Measurements from ENCODE around the gene TTC13.

Gene TTC13

GRCh38 chr1:231021540-231022031, 42.9 kb upstream of the TTC13 start:
- TF ChIP-seq, protein P1, sequence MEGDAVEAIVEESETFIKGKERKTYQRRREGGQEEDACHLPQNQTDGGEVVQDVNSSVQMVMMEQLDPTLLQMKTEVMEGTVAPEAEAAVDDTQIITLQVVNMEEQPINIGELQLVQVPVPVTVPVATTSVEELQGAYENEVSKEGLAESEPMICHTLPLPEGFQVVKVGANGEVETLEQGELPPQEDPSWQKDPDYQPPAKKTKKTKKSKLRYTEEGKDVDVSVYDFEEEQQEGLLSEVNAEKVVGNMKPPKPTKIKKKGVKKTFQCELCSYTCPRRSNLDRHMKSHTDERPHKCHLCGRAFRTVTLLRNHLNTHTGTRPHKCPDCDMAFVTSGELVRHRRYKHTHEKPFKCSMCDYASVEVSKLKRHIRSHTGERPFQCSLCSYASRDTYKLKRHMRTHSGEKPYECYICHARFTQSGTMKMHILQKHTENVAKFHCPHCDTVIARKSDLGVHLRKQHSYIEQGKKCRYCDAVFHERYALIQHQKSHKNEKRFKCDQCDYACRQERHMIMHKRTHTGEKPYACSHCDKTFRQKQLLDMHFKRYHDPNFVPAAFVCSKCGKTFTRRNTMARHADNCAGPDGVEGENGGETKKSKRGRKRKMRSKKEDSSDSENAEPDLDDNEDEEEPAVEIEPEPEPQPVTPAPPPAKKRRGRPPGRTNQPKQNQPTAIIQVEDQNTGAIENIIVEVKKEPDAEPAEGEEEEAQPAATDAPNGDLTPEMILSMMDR (IDR thresholded peaks at IDR 0.05; ENCODE audit: low read depth, low read length): no peak
- no peak overlapping the region for H3K4me3 ChIP-seq (ENCODE audit: low read depth, low read length)

DNA sequence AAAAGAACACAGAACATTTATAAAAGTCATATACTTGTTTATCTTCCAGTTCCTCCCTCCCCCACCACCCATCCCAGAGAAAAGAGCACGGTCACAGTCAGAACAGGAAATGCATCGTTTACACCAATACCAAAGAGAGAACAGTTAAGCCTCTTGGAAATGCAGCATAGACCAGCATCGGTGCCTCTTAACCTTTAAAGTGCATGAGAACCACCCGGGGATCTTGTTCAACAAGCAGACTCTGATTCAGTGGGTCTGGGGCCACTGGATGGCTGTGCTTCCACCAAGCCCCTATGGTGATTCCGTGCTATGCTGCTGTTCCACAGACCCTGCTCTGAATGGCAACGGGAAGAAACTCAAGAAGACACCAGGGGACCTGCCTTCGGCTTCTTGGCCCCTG, 42.2 kb upstream of the TTC13 start:
- TF ChIP-seq, protein P1 (IDR thresholded peaks at IDR 0.05; ENCODE audit: low read depth, low read length): no peak
- H3K4me3 ChIP-seq (ENCODE audit: low read depth, low read length): no peak overlapping the region; the same call in 1 of the 2 replicates

GRCh38 chr1:231020139-231020601, 41.5 kb upstream of the TTC13 start:
- H3K4me3 ChIP-seq (ENCODE audit: low read depth, low read length): peak overlapping the region; percentile 21; the same call in 1 of the 2 replicates
- TF ChIP-seq, protein P1 (IDR thresholded peaks at IDR 0.05; ENCODE audit: low read depth, low read length): no peak

- no peak overlapping the region for H3K4me3 ChIP-seq (ENCODE audit: low read depth, low read length)
- TF ChIP-seq, protein P1 (IDR thresholded peaks at IDR 0.05; ENCODE audit: low read depth, low read length): no peak
Observed at GRCh38 chr1:231019711-231020110, 41.0 kb upstream of the TTC13 start.

- TF ChIP-seq, protein P1 (IDR thresholded peaks at IDR 0.05; ENCODE audit: low read depth, low read length): no peak
- no peak overlapping the region for H3K4me3 ChIP-seq (ENCODE audit: low read depth, low read length)
Observed at GRCh38 chr1:231016966-231017365, 38.3 kb upstream of the TTC13 start.

DNA sequence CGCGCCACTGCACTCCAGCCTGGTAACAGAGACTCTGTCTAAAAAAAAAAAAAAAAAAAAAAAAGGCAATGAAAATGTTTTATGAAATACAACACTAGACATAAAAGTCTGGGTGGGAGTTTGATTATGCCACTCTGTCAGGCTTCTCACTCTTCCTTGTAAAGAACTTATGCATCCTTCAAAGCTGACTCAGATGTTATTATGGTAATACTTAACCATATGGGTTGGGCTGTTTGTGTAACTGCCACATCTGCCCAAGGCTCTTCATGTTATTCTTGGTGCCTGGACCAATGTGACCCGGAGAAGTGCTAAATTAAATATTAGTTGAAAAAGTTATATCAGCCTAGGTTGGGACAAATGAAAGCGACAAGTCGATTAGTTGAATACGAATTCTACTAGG, 37.6 kb upstream of the TTC13 start:
- TF ChIP-seq, protein P1 (IDR thresholded peaks at IDR 0.05; ENCODE audit: low read depth, low read length): no peak

DNA sequence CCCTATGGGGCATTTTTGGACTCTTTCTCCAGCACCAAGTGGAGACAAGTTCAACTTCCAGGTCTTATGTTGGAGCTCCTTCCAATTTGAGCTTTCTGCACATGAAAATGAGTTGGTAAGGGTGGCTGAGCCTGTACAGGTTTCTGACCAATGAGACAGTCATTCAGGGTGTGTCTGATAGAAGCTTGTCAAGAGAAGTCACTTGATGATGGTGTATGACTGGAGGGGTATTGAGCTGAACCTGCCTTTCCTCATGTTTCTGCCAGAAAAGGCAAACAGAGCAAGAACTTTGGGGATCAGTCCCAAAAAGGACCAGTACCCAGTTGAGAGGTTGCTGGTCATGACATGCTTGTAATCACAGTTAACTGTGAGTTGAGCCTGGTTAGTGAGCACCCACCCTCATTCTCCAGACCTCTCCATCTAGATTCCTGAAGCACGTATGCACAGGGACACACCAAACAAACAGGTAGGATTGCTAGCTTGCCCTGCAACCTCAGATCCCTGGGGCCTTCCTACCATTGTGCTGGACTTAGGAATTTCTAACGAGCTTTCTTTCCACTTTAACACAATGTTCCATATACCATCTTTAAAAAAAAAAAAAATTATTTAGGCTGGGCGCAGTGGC, 34.8 kb upstream of the TTC13 start:
- TF ChIP-seq, protein P1 (IDR thresholded peaks at IDR 0.05; ENCODE audit: low read depth, low read length): no peak
- no peak overlapping the region for H3K4me3 ChIP-seq (ENCODE audit: low read depth, low read length)

More for the DNA sequence above, 37.6 kb upstream of the TTC13 start:
- H3K4me3 ChIP-seq (ENCODE audit: low read depth, low read length): no peak overlapping the region
